PC-3 (cell line): ENCODE results near the gene ANGPTL2. TPM values are rescaled to one million over a fixed set of nuclear protein-coding genes. Genes with fewer than 3 reads are reported as not detected.

Experiments
- ATAC-seq: fragments of 200-7000 bp; cut with Tn5 transposase; 2 replicates; pipeline ENCODE4 v1.9.1; 2020; ENCODE audit warnings: mild to moderate bottlenecking, moderate library complexity
- BruUV-seq: library from RNA; stranded (reverse); fragments of 400-500 nt; replicated peaks from 2 replicates; lab custom pipeline; 2021; lab: Mats Ljungman, UMichigan
- CTCF ChIA-PET: fragments of 300-600 bp; sonication (Branson Sonifier 250); formaldehyde crosslinking; loops from one replicate; lab custom pipeline; 2022; ENCODE audit warnings: antibody characterized with exemption; lab: Charles Lee
- POLR2A ChIA-PET: fragments of 300-600 bp; sonication (Branson Sonifier 250); formaldehyde crosslinking; loops from one replicate; lab custom pipeline; 2022; ENCODE audit warnings: antibody characterized with exemption; ENCODE audit not compliant: unreplicated experiment; lab: Charles Lee
- DNase-seq: peaks from one replicate; pipeline ENCODE4 v3.0.0-alpha.2; 2015
- H2AFZ ChIP-seq: fragments of 300-600 bp; sonication (generic); 2 replicates; pipeline ENCODE4 v1.6.0; 2016; ENCODE audit warnings: antibody characterized with exemption, low read length
- H3F3A ChIP-seq: fragments of 300-600 bp; sonication (generic); one replicate; pipeline ENCODE4 v1.6.0; 2017; ENCODE audit warnings: antibody characterized with exemption, low read length, control low read depth, mild to moderate bottlenecking; ENCODE audit not compliant: unreplicated experiment
- H3K27ac ChIP-seq: fragments of 300-600 bp; sonication (generic); 2 replicates; pipeline ENCODE4 v1.5.1; 2016; ENCODE audit warnings: mild to moderate bottlenecking, low read length
- H3K27me3 ChIP-seq: fragments of 300-600 bp; sonication (generic); 2 replicates; pipeline ENCODE4 v1.6.1; 2016; ENCODE audit warnings: low read length, mixed read lengths
- H3K36me3 ChIP-seq: fragments of 300-600 bp; sonication (generic); 2 replicates; pipeline ENCODE4 v1.6.1; 2016; ENCODE audit warnings: low read depth, mixed run types, low read length, mixed read lengths
- H3K4me1 ChIP-seq: fragments of 300-600 bp; sonication (generic); 2 replicates; pipeline ENCODE4 v1.5.1; 2016; ENCODE audit warnings: low read length; ENCODE audit not compliant: insufficient read depth
- H3K4me2 ChIP-seq: fragments of 300-600 bp; sonication (generic); 2 replicates; pipeline ENCODE4 v1.6.0; 2016; ENCODE audit warnings: low read length
- H3K4me3 ChIP-seq: fragments of 300-600 bp; sonication (generic); 2 replicates; pipeline ENCODE4 v1.5.1; 2016; ENCODE audit warnings: mild to moderate bottlenecking, low read length, mixed read lengths
- H3K79me2 ChIP-seq: fragments of 300-600 bp; sonication (generic); 2 replicates; pipeline ENCODE4 v1.6.1; 2017; ENCODE audit warnings: low read length, mixed read lengths
- H3K9ac ChIP-seq: fragments of 300-600 bp; sonication (generic); 2 replicates; pipeline ENCODE4 v1.6.0; 2016; ENCODE audit warnings: mild to moderate bottlenecking, low read length
- H3K9me2 ChIP-seq: fragments of 300-600 bp; sonication (generic); replicated peaks from 2 replicates; pipeline ENCODE4 v1.6.1; 2016; ENCODE audit warnings: mixed run types, low read length, mixed read lengths
- H3K9me3 ChIP-seq: fragments of 300-600 bp; sonication (generic); 2 replicates; pipeline ENCODE4 v1.6.1; 2016; ENCODE audit warnings: low read length, mixed read lengths
- H4K20me1 ChIP-seq: fragments of 300-600 bp; sonication (generic); 2 replicates; pipeline ENCODE4 v1.6.1; 2016; ENCODE audit warnings: low read length, mixed read lengths
- EZH2 ChIP-seq: fragments of 300-600 bp; sonication (generic); IDR thresholded peaks from one replicate; pipeline ENCODE4 v1.6.1; 2017; ENCODE audit warnings: antibody characterized with exemption, mild to moderate bottlenecking, low read length; ENCODE audit not compliant: unreplicated experiment
- EZH2phosphoT487 ChIP-seq: fragments of 300-600 bp; sonication (generic); IDR thresholded peaks from 2 replicates; pipeline ENCODE4 v1.6.1; 2018; ENCODE audit warnings: mild to moderate bottlenecking, antibody characterized with exemption, low read length, borderline replicate concordance
- intact Hi-C: fragments of 100-400 bp; cut with micrococcal nuclease; formaldehyde crosslinking; loops from 2 replicates; pipeline ENCODE4 v1.9.0; 2023
- total RNA-seq: library from RNA; depleted of rRNA; stranded (reverse); fragments of >200 nt; gene quantifications from 2 replicates; pipeline ENCODE4 v1.2.3, GENCODE V29; 2014
- TF ChIP-seq, protein P1 (sequence below): fragments of 300-600 bp; sonication (generic); conservative IDR thresholded peaks from 2 replicates; pipeline ENCODE4 v1.5.1; 2017; ENCODE audit warnings: antibody characterized with exemption, low read depth, mild to moderate bottlenecking, low read length

The ANGPTL2 gene
- total RNA-seq, 1 experiment from 2014 or later, result 0.07 TPM

DNA sequence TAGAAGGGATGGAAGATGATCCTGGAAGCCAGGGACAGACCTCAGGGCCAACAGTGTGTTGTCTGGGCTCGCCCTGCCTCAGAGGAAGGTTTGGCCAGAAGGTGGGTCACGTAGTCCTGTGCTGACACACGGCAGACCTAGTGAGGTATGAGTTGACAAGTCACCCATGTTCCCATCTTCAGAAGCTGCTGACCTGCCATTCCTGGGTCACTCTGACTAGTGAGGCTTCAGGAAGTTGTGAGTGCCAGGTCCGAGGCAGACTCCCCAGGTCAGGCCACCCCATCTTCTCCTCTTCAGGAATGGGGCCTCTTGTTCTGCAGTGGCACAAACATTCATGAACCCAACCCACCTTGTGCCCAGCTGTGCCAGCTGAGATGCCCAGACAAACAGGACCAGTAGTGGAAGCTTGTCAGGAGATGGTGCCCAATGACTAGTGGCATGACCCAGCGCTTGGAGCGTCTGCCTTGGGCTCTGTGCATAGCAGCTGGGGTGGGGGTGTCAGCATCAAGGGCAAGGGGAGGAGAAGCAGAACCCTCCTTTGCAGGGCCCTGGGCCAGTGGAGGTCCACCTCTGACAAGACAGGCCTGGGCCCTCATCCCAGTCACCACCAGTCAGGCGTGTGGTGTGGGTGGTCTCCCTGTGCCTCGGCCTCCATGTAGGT, 16.8 kb upstream of the ANGPTL2 start:
- ATAC-seq (no peak), DNase-seq (no peak)
- Histone ChIP-seq H3K79me2 (no peaks in the 10 kb centered on the region), H4K20me1 (no peaks in the 10 kb centered on the region), H3K36me3 (no peaks in the 10 kb centered on the region), H3F3A (no peaks in the 10 kb centered on the region), H3K9ac (no peak overlapping the region), H3K4me1 (no peaks in the 10 kb centered on the region), H3K4me3 (no peak overlapping the region), H3K9me3 (no peaks in the 10 kb centered on the region), H2AFZ (no peak overlapping the region), H3K4me2 (no peak overlapping the region), H3K27me3 (no peaks in the 10 kb centered on the region), H3K27ac (no peak overlapping the region), H3K9me2 (no peaks in the 10 kb centered on the region)
- POLR2A ChIA-PET, result no interaction called here
- TF ChIP-seq EZH2phosphoT487, result no peak
- TF ChIP-seq, protein P1, sequence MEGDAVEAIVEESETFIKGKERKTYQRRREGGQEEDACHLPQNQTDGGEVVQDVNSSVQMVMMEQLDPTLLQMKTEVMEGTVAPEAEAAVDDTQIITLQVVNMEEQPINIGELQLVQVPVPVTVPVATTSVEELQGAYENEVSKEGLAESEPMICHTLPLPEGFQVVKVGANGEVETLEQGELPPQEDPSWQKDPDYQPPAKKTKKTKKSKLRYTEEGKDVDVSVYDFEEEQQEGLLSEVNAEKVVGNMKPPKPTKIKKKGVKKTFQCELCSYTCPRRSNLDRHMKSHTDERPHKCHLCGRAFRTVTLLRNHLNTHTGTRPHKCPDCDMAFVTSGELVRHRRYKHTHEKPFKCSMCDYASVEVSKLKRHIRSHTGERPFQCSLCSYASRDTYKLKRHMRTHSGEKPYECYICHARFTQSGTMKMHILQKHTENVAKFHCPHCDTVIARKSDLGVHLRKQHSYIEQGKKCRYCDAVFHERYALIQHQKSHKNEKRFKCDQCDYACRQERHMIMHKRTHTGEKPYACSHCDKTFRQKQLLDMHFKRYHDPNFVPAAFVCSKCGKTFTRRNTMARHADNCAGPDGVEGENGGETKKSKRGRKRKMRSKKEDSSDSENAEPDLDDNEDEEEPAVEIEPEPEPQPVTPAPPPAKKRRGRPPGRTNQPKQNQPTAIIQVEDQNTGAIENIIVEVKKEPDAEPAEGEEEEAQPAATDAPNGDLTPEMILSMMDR, result no peak
- TF ChIP-seq EZH2, result no peak
- BruUV-seq, result no TSS peak
- CTCF ChIA-PET, result no interaction called here
- intact Hi-C loops, result no loop called here

DNA sequence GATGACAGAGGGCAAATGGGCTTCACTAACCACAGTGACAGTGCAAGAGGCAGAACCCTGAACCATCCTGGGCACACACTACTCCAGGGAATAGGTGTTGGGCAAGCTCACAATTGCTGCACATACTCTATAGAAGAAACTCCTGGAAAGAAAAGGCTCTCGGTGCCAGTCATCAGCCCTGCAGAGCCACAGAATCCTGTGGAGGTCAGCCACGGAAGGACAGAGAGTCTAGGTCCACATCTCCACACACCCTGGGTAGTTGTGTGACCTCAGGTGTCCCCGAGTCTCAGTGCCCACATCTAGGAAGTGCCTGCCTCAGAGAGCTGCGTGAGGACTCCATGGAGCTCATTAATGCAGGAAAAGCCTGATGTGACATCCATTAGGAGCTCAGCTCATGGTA, 16.0 kb upstream of the ANGPTL2 start:
- no peaks in the 10 kb centered on the region for H3K27me3 ChIP-seq
- H3K4me2 ChIP-seq, result no peak overlapping the region
- no peaks in the 10 kb centered on the region for H3K36me3 ChIP-seq
- ATAC-seq, result no peak
- H3K9me2 ChIP-seq, result no peaks in the 10 kb centered on the region
- no peak overlapping the region for H3K27ac ChIP-seq
- CTCF ChIA-PET, result no interaction called here
- H3K4me3 ChIP-seq, result no peak overlapping the region
- no peaks in the 10 kb centered on the region for H3K79me2 ChIP-seq
- no peak for TF ChIP-seq EZH2phosphoT487
- TF ChIP-seq EZH2, result no peak
- TF ChIP-seq, protein P1, result no peak
- H4K20me1 ChIP-seq, result no peaks in the 10 kb centered on the region
- intact Hi-C loops, result no loop called here
- BruUV-seq, result no TSS peak
- POLR2A ChIA-PET, result no interaction called here
- no peak overlapping the region for H3K9ac ChIP-seq
- no peak overlapping the region for H2AFZ ChIP-seq
- H3K4me1 ChIP-seq, result no peaks in the 10 kb centered on the region
- no peaks in the 10 kb centered on the region for H3F3A ChIP-seq
- no peak for DNase-seq
- no peaks in the 10 kb centered on the region for H3K9me3 ChIP-seq

DNA sequence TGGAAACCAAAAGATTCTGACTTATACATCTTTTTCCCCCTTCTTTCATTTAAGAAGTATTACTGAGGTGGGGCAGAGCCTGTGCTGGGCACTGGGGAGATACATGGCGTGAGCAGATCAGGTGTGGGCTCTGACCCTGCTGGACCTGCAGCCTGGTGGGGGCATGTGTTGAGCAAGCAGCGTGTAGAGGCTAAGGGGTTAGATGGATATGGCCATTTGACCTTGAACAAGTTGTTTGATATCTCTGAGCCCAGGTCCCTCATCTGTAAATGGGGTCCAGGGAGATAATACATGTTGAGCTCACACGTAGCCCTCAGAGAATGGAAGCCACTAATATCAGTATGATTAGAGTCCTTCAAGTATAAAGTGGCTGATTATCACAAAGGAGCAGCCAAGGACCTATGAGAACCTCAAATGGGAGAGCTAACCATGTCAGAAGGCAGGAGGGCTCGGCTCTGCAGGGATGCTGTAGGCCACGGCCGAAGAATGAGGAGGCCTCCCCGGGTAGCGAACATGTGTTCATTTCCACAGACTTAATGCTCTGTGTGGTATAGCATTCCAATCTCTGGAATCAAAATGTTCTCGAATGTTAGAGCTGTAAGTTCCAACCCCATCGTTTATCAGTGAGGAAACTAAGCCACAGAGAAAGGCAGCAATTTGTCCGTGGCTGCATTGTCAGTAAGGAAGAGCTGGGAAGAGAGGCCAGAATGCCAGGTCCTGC, 15.4 kb upstream of the ANGPTL2 start:
- ATAC-seq (no peak), DNase-seq (no peak)
- Histone ChIP-seq H3K79me2 (no peaks in the 10 kb centered on the region), H3K36me3 (no peaks in the 10 kb centered on the region), H3K9me3 (no peaks in the 10 kb centered on the region), H3K9ac (no peak overlapping the region), H3K4me2 (no peak overlapping the region), H3K9me2 (no peaks in the 10 kb centered on the region), H3K4me3 (no peak overlapping the region), H3K4me1 (no peaks in the 10 kb centered on the region), H2AFZ (no peak overlapping the region), H3K27me3 (no peaks in the 10 kb centered on the region), H3F3A (no peaks in the 10 kb centered on the region), H4K20me1 (no peaks in the 10 kb centered on the region), H3K27ac (no peak overlapping the region)
- TF ChIP-seq, protein P1, result no peak
- TF ChIP-seq EZH2 (no peak), EZH2phosphoT487 (no peak)
- CTCF ChIA-PET, result no interaction called here
- POLR2A ChIA-PET, result no interaction called here
- BruUV-seq, result no TSS peak
- intact Hi-C loops, result no loop called here
